H1 (cell line): Measurements from ENCODE around the gene HSD17B4. TPM values are rescaled to one million over a fixed set of nuclear protein-coding genes. Genes with fewer than 3 reads are reported as not detected.
"Not testable (repeated sequence)": the region's sequence is repeated elsewhere in the genome, so short reads cannot be mapped to it uniquely, and the experiment has no call there.

ENCODE experiments used
- CTCF ChIA-PET: fragments of 300-600 bp; sonication (Branson Sonifier 250); formaldehyde crosslinking; loops from one replicate; lab custom pipeline; 2021; ENCODE audit not compliant: partially characterized antibody; lab: Charles Lee
- POLR2A ChIA-PET: fragments of 300-600 bp; sonication (Branson Sonifier 250); formaldehyde crosslinking; loops from one replicate; lab custom pipeline; 2021; ENCODE audit warnings: inconsistent platforms; ENCODE audit not compliant: partially characterized antibody; lab: Charles Lee
- DNase-seq, 2 experiments: peaks; one replicate each; pipeline versions ENCODE4 v3.0.0 to v3.0.0-alpha.2; 2010 to 2022; ENCODE audit warnings: low spot score in 2 of 2, low read depth in 1 of 2, mixed read lengths in 1 of 2
- FAIRE-seq: peaks from 2 replicates; lab custom pipeline; 2011; peaks lifted over from hg19 to GRCh38; lab: Jason Lieb, UNC
- H2AFZ ChIP-seq: 2 replicates; pipeline ENCODE4 v1.8.1; 2012; ENCODE audit warnings: low read length, inconsistent platforms
- H2AK5ac ChIP-seq: 2 replicates; pipeline ENCODE4 v1.6.1; 2013; ENCODE audit warnings: low read depth, low read length
- H2BK120ac ChIP-seq: replicated peaks from 2 replicates; pipeline ENCODE3; 2013; ENCODE audit warnings: low read depth, low read length, inconsistent platforms
- H2BK12ac ChIP-seq: 2 replicates; pipeline ENCODE4 v1.6.1; 2013; ENCODE audit warnings: low read depth, low read length
- H2BK15ac ChIP-seq: 2 replicates; pipeline ENCODE4 v1.6.1; 2013; ENCODE audit warnings: low read length
- H2BK20ac ChIP-seq: 2 replicates; pipeline ENCODE4 v1.6.1; 2013; ENCODE audit warnings: low read length
- H2BK5ac ChIP-seq: 2 replicates; pipeline ENCODE4 v1.6.1; 2013; ENCODE audit warnings: low read depth, low read length
- H3K14ac ChIP-seq: 2 replicates; pipeline ENCODE4 v1.6.1; 2013; ENCODE audit warnings: inconsistent platforms; ENCODE audit not compliant: insufficient read length
- H3K18ac ChIP-seq: 2 replicates; pipeline ENCODE4 v1.6.1; 2013; ENCODE audit warnings: low read length; ENCODE audit errors: extremely low read depth
- H3K23ac ChIP-seq: 2 replicates; pipeline ENCODE4 v1.6.1; 2013; ENCODE audit warnings: inconsistent platforms; ENCODE audit not compliant: insufficient read length
- H3K23me2 ChIP-seq: 2 replicates; pipeline ENCODE4 v1.6.1; 2013; ENCODE audit warnings: low read depth, low read length
- H3K27ac ChIP-seq: 2 replicates; pipeline ENCODE4 v1.6.1; 2011; ENCODE audit warnings: low read depth, low read length, inconsistent platforms
- H3K27me3 ChIP-seq, 4 experiments: replicated peaks in 1 of 4; 1 replicate in 1 of 4; 2 replicates in 3 of 4; pipeline versions ENCODE4 v1.6.1 to v1.8.1; 2011 to 2013; ENCODE audit warnings: low read length in 3 of 4, mild to moderate bottlenecking in 3 of 4, inconsistent platforms in 2 of 4, mixed read lengths in 2 of 4, moderate library complexity in 1 of 4; ENCODE audit not compliant: control insufficient read depth in 3 of 4, insufficient read depth in 3 of 4; ENCODE audit errors: extremely low read depth in 1 of 4
- H3K36me3 ChIP-seq, 4 experiments: 2 replicates each; pipeline versions ENCODE4 v1.6.1 to v1.8.1; 2011 to 2013; ENCODE audit warnings: mild to moderate bottlenecking in 4 of 4, low read length in 3 of 4, moderate library complexity in 2 of 4, control low read depth in 1 of 4, inconsistent platforms in 1 of 4; ENCODE audit not compliant: insufficient read depth in 4 of 4, control insufficient read depth in 2 of 4
- H3K4ac ChIP-seq: replicated peaks from 2 replicates; pipeline ENCODE3; 2013; ENCODE audit warnings: low read length, low read depth, mixed read lengths, inconsistent platforms; ENCODE audit not compliant: insufficient read length
- H3K4me1 ChIP-seq, 4 experiments: replicated peaks in 1 of 4; 1 replicate in 1 of 4; 2 replicates in 3 of 4; pipeline versions ENCODE4 v1.6.1 to v1.8.1; 2011 to 2013; ENCODE audit warnings: low read length in 3 of 4, inconsistent platforms in 2 of 4, mixed read lengths in 1 of 4; ENCODE audit not compliant: insufficient read depth in 4 of 4, control insufficient read depth in 3 of 4
- H3K4me2 ChIP-seq, 2 experiments: 2 replicates each; pipeline versions ENCODE4 v1.6.1 to v1.8.1; 2011 to 2013; ENCODE audit warnings: low read depth in 2 of 2, low read length in 2 of 2, control low read depth in 1 of 2, inconsistent platforms in 1 of 2, mild to moderate bottlenecking in 1 of 2; ENCODE audit not compliant: insufficient read depth in 1 of 2
- H3K4me3 ChIP-seq, 4 experiments: fragments of 200-600, 300-600 bp in 1 of 4; sonication (generic), shearing (Covaris generic), sonication (Bioruptor Twin) in 1 of 4; 2 replicates each; pipeline versions ENCODE4 v1.5.1 to v1.8.1; 2011 to 2016; ENCODE audit warnings: low read length in 4 of 4, low read depth in 3 of 4, control low read depth in 2 of 4, inconsistent platforms in 2 of 4, mild to moderate bottlenecking in 2 of 4, mixed read lengths in 1 of 4, moderate library complexity in 1 of 4; ENCODE audit not compliant: insufficient read depth in 2 of 4; ENCODE audit errors: extremely low read depth in 1 of 4
- H3K56ac ChIP-seq: replicated peaks from 2 replicates; pipeline ENCODE3; 2013; ENCODE audit warnings: low read depth, mild to moderate bottlenecking, mixed read lengths, low read length, inconsistent platforms; ENCODE audit not compliant: insufficient read length
- H3K79me1 ChIP-seq: 2 replicates; pipeline ENCODE4 v1.6.1; 2013; ENCODE audit warnings: low read depth, low read length, control low read depth
- H3K79me2 ChIP-seq, 2 experiments: 2 replicates each; pipeline versions ENCODE4 v1.6.1 to v1.8.1; 2012 to 2013; ENCODE audit warnings: low read length in 2 of 2, mild to moderate bottlenecking in 2 of 2, inconsistent platforms in 1 of 2; ENCODE audit not compliant: insufficient read depth in 2 of 2, control insufficient read depth in 1 of 2
- H3K9ac ChIP-seq, 4 experiments: replicated peaks in 1 of 4; 1 replicate in 1 of 4; 2 replicates in 3 of 4; pipeline versions ENCODE4 v1.6.1 to v1.8.1; 2011 to 2013; ENCODE audit warnings: low read depth in 3 of 4, low read length in 3 of 4, control low read depth in 2 of 4, mild to moderate bottlenecking in 2 of 4, moderate library complexity in 2 of 4, inconsistent platforms in 1 of 4; ENCODE audit errors: extremely low read depth in 1 of 4
- H3K9me3 ChIP-seq, 2 experiments: 2 replicates each; pipeline versions ENCODE4 v1.6.1 to v1.8.1; 2012 to 2013; ENCODE audit warnings: mild to moderate bottlenecking in 2 of 2, moderate library complexity in 2 of 2, control low read depth in 1 of 2, inconsistent platforms in 1 of 2, low read depth in 1 of 2, low read length in 1 of 2, mixed read lengths in 1 of 2; ENCODE audit not compliant: insufficient read depth in 2 of 2
- H4K20me1 ChIP-seq, 2 experiments: replicated peaks in 1 of 2; 2 replicates each; pipeline versions ENCODE3 to v1.8.1; 2011 to 2013; ENCODE audit warnings: inconsistent platforms in 2 of 2, low read length in 2 of 2, mild to moderate bottlenecking in 1 of 2; ENCODE audit not compliant: insufficient read depth in 2 of 2, control insufficient read depth in 1 of 2
- H4K5ac ChIP-seq: 2 replicates; pipeline ENCODE4 v1.6.1; 2013; ENCODE audit warnings: low read length, low read depth, mixed read lengths, inconsistent platforms; ENCODE audit not compliant: insufficient read length
- H4K8ac ChIP-seq: 2 replicates; pipeline ENCODE4 v1.8.0; 2013; ENCODE audit warnings: mild to moderate bottlenecking, moderate library complexity, low read length, inconsistent platforms; ENCODE audit not compliant: insufficient read depth; ENCODE audit errors: extremely low read depth
- H4K91ac ChIP-seq: replicated peaks from 2 replicates; pipeline ENCODE3; 2013; ENCODE audit warnings: low read length, mixed read lengths, inconsistent platforms; ENCODE audit not compliant: insufficient read length
- WGBS, 2 experiments: shearing (Covaris generic) in 1 of 2; methylation state at CpG; one replicate each; pipeline versions ENCODE4 v1.1.6 to v1.1.7; 2013 to 2015; ENCODE audit warnings: low lambda C conversion rate in 2 of 2, mixed read lengths in 2 of 2, inconsistent platforms in 1 of 2, low coverage in 1 of 2, missing lambda C conversion rate in 1 of 2; ENCODE audit not compliant: insufficient replicate concordance in 2 of 2, insufficient coverage in 1 of 2, insufficient read length in 1 of 2; ENCODE audit errors: extremely low coverage in 1 of 2, missing lambda C conversion rate in 1 of 2; 5-methylcytosine and 5-hydroxymethylcytosine counted together
- polyA plus RNA-seq, 7 experiments: library from polyadenylated mRNA; depleted of rRNA in 3 of 7; stranded (reverse) in 5 of 7; unstranded in 2 of 7; fragments of >200 nt in 5 of 7; fragments of 200-250 nt in 2 of 7; gene quantifications; 1 replicate in 5 of 7; 2 replicates in 1 of 7; 4 replicates in 1 of 7; pipeline versions ENCODE4 v1.2.1 to v1.2.3, GENCODE V29; 2011 to 2013; ENCODE audit warnings: missing spikeins in 2 of 7, mixed read lengths in 2 of 7
- total RNA-seq: library from RNA; stranded (reverse); fragmentation: NEBNext Ultra II Directional; extraction: Animal tissue kit (Norgen Biotek cat#: 25700); gene quantifications from 2 replicates; pipeline ENCODE4 v1.2.1, GENCODE V29; 2021

Gene HSD17B4
- total and polyA plus RNA-seq, 2 of the 8 experiments (the other 6 are each of a cell fraction or from before 2014, with no cell fraction given) = 305 to 369 TPM

GRCh38 chr5:119444643-119445042 is 7.7 kb upstream of the HSD17B4 start:
- not testable (repeated sequence) for FAIRE-seq, H3K14ac ChIP-seq
- WGBS, 2 experiments = 95% methylated on average over 4 of the region's 4 CpGs; no CpG with 5 or more reads in 1 of the 2 experiments

More at GRCh38 chr5:119444643-119445042, 7.7 kb upstream of the HSD17B4 start:
- H3K18ac ChIP-seq, H3K36me3 ChIP-seq, H3K23ac ChIP-seq, H2BK120ac ChIP-seq, H2BK12ac ChIP-seq, H4K20me1 ChIP-seq, H3K56ac ChIP-seq, H4K91ac ChIP-seq, H3K9me3 ChIP-seq, H2BK15ac ChIP-seq, H3K27me3 ChIP-seq, H3K4me2 ChIP-seq, H3K79me1 ChIP-seq, H2BK5ac ChIP-seq, H3K27ac ChIP-seq, H3K4me3 ChIP-seq, DNase-seq, H4K5ac ChIP-seq, H2AK5ac ChIP-seq, POLR2A ChIA-PET, H3K4ac ChIP-seq, H2BK20ac ChIP-seq, H3K23me2 ChIP-seq, H3K79me2 ChIP-seq, H4K8ac ChIP-seq, H3K9ac ChIP-seq, H3K4me1 ChIP-seq, H2AFZ ChIP-seq: not testable (repeated sequence)
- CTCF ChIA-PET = interaction anchor here (4.2 kb wide), 1 partner anchor 10 kb away, joined by 13 read pairs; no protein-coding TSS in a partner anchor
